ENCODE measurements around the gene PPIC. TPM values are rescaled to one million over a fixed set of nuclear protein-coding genes. Genes with fewer than 3 reads are reported as not detected.

PPIC gene
- total RNA-seq, 1 donor from 2014 or later, result not detected

DNA sequence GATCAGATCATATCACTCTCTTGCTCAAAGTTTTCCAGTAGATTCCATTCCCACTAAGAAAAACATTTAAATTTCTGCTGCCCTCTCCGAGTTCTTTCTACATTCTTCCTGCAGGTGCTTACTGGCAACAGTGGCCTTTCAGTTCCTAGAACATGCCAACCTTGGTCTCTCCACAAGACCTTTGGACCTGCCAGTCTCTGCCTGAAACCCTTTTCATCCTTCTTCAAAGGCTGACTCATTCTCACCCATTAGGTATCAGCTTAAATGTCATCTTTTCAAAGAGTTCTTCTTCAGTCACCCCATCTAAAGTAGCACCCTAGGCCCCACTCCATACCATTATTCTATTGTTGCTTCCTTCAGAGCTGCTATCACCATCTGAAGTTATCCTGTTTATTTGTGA, 21.8 kb downstream of the PPIC start:
- Mint-ChIP-seq H3K9me3 (no peaks in the 10 kb centered on the region), H3K36me3 (ENCODE audit: low read depth) (no peaks in the 10 kb centered on the region), H3K4me1 (peaks cover 7% of the 10 kb centered on the region), H3K27ac (no peak overlapping the region), H3K27me3 (peaks cover 3% of the 10 kb centered on the region), H3K4me3 (no peak overlapping the region)
- CTCF ChIA-PET, result no interaction called here
- TF ChIP-seq CTCF (IDR thresholded peaks at IDR 0.05), result no peak
- intact Hi-C loops (cut with micrococcal nuclease), result no loop called here
- ATAC-seq (ENCODE audit: low read depth) (no peak), DNase-seq (no peak)
- POLR2A ChIA-PET, result interaction anchor here (0.6 kb wide), 1 partner anchor 107 kb away, joined by 3 read pairs; no protein-coding TSS in a partner anchor

GRCh38 chr5:123012321-123012720, 24.2 kb downstream of the PPIC start:
- H3K9me3 Mint-ChIP-seq, result no peaks in the 10 kb centered on the region
- CTCF ChIA-PET, result no interaction called here
- no peaks in the 10 kb centered on the region for H3K36me3 Mint-ChIP-seq (ENCODE audit: low read depth)
- no peak for TF ChIP-seq CTCF (IDR thresholded peaks at IDR 0.05)
- H3K27ac Mint-ChIP-seq, result no peak overlapping the region
- POLR2A ChIA-PET, result no interaction called here
- H3K27me3 Mint-ChIP-seq, result no peaks in the 10 kb centered on the region
- intact Hi-C loops (cut with micrococcal nuclease), result no loop called here
- no peak overlapping the region for H3K4me3 Mint-ChIP-seq
- no peak for DNase-seq
- ATAC-seq (ENCODE audit: low read depth), result no peak
- peaks cover 7% of the 10 kb centered on the region for H3K4me1 Mint-ChIP-seq

- ChIA-PET CTCF (no interaction called here), POLR2A (no interaction called here)
- H3K4me3 Mint-ChIP-seq, result no peak overlapping the region
- ATAC-seq (ENCODE audit: low read depth) (no peak), DNase-seq (no peak)
- intact Hi-C loops (cut with micrococcal nuclease), result loop anchor here (10.0 kb wide), 1 partner anchor 173 kb away; no protein-coding TSS in a partner anchor
- no peaks in the 10 kb centered on the region for H3K36me3 Mint-ChIP-seq (ENCODE audit: low read depth)
- H3K27me3 Mint-ChIP-seq, result no peaks in the 10 kb centered on the region
- H3K4me1 Mint-ChIP-seq, result peaks cover 7% of the 10 kb centered on the region
- no peak for TF ChIP-seq CTCF (IDR thresholded peaks at IDR 0.05)
- H3K9me3 Mint-ChIP-seq, result no peaks in the 10 kb centered on the region
- no peak overlapping the region for H3K27ac Mint-ChIP-seq
These were observed 28.8 kb downstream of the PPIC start for GRCh38 chr5:123007754-123008153.

DNA sequence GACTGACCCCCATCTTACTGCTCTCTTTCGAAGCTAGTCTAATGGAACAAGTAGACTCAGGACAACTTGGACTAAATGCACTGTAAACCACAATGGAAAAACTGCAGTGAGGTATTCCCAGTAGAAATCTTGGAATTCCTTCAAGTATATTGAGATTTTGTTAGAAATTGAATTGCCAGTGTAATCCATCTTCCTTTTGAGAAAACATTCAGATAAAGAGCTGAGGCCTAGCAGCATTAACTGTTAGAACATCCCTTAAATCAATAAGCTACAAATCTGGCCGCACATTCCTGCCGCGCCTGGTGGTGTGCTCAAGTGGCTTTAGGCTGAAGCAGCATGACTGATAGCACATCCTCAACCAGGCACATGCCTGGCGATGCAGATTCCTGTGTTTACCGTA, 29.3 kb downstream of the PPIC start:
- CTCF ChIA-PET, result no interaction called here
- TF ChIP-seq CTCF (IDR thresholded peaks at IDR 0.05), result no peak
- Mint-ChIP-seq H3K4me1 (peaks cover 3% of the 10 kb centered on the region), H3K9me3 (no peaks in the 10 kb centered on the region), H3K4me3 (no peak overlapping the region), H3K27ac (no peak overlapping the region), H3K27me3 (no peaks in the 10 kb centered on the region), H3K36me3 (ENCODE audit: low read depth) (no peaks in the 10 kb centered on the region)
- POLR2A ChIA-PET, result no interaction called here
- intact Hi-C loops (cut with micrococcal nuclease), result loop anchor here (10.0 kb wide), 1 partner anchor 172 kb away; no protein-coding TSS in a partner anchor
- ATAC-seq (ENCODE audit: low read depth) (no peak), DNase-seq (no peak)

DNA sequence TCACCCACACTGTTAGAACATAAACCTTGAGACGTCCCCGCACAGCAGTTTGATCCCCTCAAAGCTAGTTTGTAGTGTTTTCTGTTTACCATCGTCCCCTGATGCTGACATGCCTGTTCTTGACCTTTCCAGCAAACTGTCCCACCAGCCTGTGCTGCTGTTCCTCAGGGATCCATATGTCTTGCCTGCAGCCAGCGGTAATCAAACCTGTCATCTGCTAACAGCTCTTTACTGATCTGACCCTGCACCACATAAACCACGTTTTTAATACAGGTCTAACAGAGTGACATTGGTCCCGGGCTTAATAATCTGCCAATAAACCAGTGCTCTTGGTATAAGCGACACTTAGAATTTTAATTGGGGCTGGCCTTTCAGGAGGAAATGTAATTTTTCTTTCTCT, 34.7 kb downstream of the PPIC start:
- ATAC-seq (ENCODE audit: low read depth), result no peak
- intact Hi-C loops (cut with micrococcal nuclease), result loop anchor here (5.0 to 10.0 kb wide), 2 partner anchors 167 to 810 kb away; no protein-coding TSS in a partner anchor

More for the DNA sequence above, 34.7 kb downstream of the PPIC start:
- Mint-ChIP-seq H3K27ac (no peak overlapping the region), H3K4me3 (no peak overlapping the region), H3K27me3 (no peaks in the 10 kb centered on the region), H3K36me3 (ENCODE audit: low read depth) (no peaks in the 10 kb centered on the region), H3K9me3 (no peaks in the 10 kb centered on the region), H3K4me1 (no peaks in the 10 kb centered on the region)
- ChIA-PET POLR2A (no interaction called here), CTCF (interaction anchor here (2.5 kb wide), 1 partner anchor 486 kb away, joined by 8 read pairs; no protein-coding TSS in a partner anchor)
- TF ChIP-seq CTCF (IDR thresholded peaks at IDR 0.05), result no peak
- no peak for DNase-seq
